Uterus (tissue), 2 donors: ENCODE measurements around the gene GPSM1.

ENCODE experiments used
- POLR2A ChIP-seq, 2 donors: fragments of 450-650 bp; IDR thresholded peaks; one replicate each; pipeline ENCODE4 v1.6.1; 2016; ENCODE audit warnings: antibody characterized with exemption in 2 of 2, mild to moderate bottlenecking in 1 of 2, moderate library complexity in 1 of 2
- TF ChIP-seq, protein P1 (sequence below), 4 experiments: fragments of 200-600 bp in 2 of 4; fragments of 450-650 bp in 2 of 4; sonication (generic) in 2 of 4; IDR thresholded peaks; one replicate each; pipeline ENCODE4 v1.5.1; 2016 to 2019; ENCODE audit warnings: antibody characterized with exemption in 4 of 4, mild to moderate bottlenecking in 2 of 4, moderate library complexity in 1 of 4

GRCh38 chr9:136299541-136299940, 27.8 kb upstream of the GPSM1 start:
- TF ChIP-seq, protein P1, sequence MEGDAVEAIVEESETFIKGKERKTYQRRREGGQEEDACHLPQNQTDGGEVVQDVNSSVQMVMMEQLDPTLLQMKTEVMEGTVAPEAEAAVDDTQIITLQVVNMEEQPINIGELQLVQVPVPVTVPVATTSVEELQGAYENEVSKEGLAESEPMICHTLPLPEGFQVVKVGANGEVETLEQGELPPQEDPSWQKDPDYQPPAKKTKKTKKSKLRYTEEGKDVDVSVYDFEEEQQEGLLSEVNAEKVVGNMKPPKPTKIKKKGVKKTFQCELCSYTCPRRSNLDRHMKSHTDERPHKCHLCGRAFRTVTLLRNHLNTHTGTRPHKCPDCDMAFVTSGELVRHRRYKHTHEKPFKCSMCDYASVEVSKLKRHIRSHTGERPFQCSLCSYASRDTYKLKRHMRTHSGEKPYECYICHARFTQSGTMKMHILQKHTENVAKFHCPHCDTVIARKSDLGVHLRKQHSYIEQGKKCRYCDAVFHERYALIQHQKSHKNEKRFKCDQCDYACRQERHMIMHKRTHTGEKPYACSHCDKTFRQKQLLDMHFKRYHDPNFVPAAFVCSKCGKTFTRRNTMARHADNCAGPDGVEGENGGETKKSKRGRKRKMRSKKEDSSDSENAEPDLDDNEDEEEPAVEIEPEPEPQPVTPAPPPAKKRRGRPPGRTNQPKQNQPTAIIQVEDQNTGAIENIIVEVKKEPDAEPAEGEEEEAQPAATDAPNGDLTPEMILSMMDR (IDR thresholded peaks at IDR 0.05), result no peak
- no peak for TF ChIP-seq POLR2A (IDR thresholded peaks at IDR 0.05)
